Right lung (tissue), 5 donors: ENCODE results near the gene RASSF4. TPM values are rescaled to one million over a fixed set of nuclear protein-coding genes. Genes with fewer than 3 reads are reported as not detected.

Source experiments
- DNase-seq, 2 donors: peaks; one replicate each; pipeline ENCODE4 v3.0.0-alpha.2; 2013
- polyA plus RNA-seq, 5 donors: library from polyadenylated mRNA; unstranded; fragments of 120-200 nt; gene quantifications; one replicate each; pipeline versions ENCODE4 v1.2.1 to v1.2.3, GENCODE V29; 2013; ENCODE audit warnings: inconsistent platforms in 1 of 5, low replicate concordance in 1 of 5; ENCODE audit not compliant: insufficient read length in 5 of 5, insufficient read depth in 1 of 5

RASSF4 gene
- polyA plus RNA-seq, 5 donors: 17.3 to 24.6 (median 18.7) TPM

DNA sequence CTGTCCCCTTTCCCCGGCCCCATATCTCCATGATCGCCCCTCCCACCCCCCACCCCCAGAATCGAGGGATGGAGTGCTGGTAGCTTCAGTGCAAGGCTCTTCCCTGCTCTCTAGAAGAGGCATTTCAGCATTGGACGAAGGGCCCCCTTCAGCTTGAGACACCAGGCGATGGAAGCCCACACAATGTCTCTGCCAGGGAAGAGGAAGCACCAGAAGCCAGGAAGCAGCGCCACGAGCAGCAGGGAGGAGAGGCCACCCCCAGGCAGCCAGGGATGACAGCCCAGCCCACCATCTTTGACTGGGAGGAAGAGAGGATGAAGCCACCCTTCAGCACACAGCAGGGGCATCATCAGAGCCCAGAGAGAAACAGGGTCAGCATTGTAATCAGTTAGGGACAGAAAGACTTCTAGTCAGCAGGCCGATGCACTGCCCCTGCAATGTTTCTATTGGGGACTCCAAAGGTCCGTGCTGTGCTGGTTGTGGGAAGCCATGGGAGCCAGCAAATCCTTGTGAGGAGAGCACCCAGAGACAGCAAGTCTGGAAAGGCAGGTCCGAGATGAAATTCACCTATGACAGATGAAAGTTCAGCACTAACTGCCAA lies 32.8 kb upstream of the RASSF4 start:
- no peak for DNase-seq

DNA sequence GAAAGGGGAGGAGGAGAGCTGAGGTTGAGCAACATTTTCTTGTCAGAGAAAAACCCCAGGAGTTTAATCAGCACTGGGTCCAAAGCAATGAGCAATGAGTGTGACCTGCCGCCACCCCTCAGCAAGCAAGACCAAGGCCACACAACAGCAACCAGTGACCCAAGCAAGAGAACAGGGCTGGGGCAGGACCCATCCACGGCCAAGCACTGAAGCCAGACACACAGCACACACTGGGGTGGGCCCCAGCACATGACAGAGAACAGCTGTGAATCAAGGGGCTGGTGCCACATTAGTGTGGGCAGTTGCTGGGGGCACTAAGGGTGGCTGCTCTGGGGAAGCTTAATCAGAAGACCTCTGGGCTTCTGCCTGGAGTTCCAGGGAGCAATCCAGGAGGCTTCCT lies 32.2 kb upstream of the RASSF4 start:
- DNase-seq: no peak

DNA sequence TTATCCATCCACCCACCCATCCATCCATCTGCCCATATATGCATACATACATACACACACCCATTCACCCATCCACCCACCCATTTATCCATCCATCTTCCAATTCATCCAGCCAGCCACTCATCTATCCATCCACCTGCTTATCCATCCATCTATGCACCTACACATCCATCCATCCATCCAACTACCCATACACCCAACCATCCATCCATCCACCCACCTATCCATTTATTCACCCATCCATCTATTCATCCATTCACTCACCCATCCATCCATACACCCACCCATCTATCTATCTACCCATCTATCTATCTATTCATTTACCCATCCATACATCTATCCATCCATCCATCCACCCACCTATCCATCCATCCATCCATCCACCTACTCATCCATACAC lies 31.1 kb upstream of the RASSF4 start:
- no peak for DNase-seq

GRCh38 chr10:44929356-44930255 lies 30.0 kb upstream of the RASSF4 start:
- no peak for DNase-seq

GRCh38 chr10:44930904-44931620 lies 28.5 kb upstream of the RASSF4 start:
- no peak for DNase-seq

- no peak for DNase-seq
These were observed 27.7 kb upstream of the RASSF4 start for GRCh38 chr10:44931621-44932516.

DNA sequence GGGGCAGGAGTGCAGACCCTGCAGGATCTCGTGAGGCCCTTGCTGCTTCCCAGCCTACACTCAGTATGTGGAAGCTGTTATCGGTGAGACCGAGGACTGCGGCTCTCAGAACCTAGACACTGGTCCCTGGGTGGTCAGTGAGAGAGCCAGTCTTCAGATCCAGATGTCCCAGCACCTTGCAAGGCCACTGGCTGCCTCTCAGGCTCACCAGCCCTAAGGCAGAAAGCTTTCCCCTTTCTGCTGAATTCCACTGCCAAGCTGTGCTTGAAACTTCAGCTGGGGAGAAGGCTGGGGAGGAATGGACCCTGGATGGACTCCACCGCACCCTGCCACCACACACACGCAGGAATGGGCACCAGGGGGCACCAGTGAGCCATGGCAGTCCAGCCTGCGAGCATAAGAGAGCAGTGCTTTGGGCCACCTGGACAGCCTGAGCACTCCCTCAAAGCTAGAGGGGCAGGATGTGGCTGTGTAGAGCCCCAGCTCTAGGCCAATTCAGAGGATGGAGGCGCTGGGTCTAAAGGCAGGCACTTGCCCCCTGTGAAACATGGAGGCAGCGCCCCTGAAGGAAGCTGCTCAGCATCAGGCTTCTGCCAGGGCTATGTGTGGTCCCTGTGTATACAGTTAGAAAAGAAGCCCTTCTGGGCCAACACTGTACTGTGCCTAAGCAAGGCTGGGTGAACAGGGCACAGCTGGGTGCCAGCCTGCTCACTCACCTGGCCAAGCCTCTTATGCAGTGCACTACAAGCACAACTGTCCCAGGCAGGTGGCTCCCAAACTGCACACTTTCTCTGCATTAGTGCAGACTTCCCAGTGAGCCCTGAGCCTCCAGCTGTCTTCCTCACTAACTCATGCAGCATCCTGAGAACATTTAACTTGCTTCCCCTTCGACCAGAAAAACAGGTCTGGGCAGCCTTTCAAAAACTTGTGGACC lies 26.8 kb upstream of the RASSF4 start:
- DNase-seq: peak; percentile 52 to 76

- DNase-seq: no peak
These were observed 25.9 kb upstream of the RASSF4 start for GRCh38 chr10:44933451-44934321.

GRCh38 chr10:44934416-44935200 lies 25.0 kb upstream of the RASSF4 start:
- no peak for DNase-seq

- DNase-seq: no peak
These were observed 24.2 kb upstream of the RASSF4 start for GRCh38 chr10:44935201-44935965.

DNA sequence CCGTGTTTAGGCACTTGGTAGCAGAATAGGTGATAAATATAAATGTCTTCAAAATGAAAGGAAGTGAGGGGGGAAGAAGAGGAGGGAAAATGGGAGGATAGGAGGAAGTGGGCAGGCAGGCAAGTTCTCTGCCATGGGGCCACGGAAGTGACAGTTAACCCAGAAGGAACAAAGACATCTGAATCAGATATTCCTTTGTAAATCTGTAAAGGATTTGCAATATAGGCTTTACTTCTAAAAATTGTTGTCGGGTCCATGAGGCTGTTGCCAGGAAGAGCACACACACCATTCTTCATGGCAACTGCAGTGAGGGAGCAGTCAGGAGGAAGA lies 23.7 kb upstream of the RASSF4 start:
- DNase-seq: no peak

DNA sequence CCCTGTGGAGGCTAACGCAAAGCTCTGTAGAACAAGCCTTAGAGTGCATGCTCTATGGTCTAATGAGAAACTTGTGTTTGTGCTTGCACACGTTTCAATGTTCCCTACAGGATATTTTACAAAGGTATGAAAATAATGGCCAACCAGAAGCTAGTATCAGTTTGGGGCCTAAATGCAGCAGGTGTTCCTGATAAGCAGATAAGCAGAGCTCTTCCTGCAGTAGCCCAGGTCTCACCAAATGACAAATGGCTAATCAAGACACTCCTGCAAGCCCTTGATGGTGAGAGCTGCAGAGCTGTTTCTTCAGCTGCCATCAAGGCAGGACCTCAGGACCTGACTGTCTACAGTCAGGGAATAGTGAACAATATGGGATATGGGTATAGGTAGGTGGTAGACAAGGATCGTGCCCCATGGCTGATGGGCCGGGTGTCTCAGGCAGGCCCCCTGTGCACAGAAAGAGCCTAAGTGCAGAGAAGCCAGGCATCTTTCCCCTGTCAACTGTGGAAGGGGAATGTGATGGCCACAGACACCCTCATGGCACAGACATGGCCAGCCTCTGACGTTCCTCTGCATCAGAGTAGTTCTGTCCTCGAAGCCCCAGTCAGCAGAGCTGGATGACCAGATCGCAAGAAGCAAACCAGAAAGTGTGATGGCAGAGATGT lies 23.2 kb upstream of the RASSF4 start:
- no peak for DNase-seq

GRCh38 chr10:44937196-44938005 lies 22.2 kb upstream of the RASSF4 start:
- no peak for DNase-seq

GRCh38 chr10:44938956-44939355 lies 20.6 kb upstream of the RASSF4 start:
- no peak for DNase-seq

GRCh38 chr10:44939691-44940401 lies 19.8 kb upstream of the RASSF4 start:
- DNase-seq: no peak

DNA sequence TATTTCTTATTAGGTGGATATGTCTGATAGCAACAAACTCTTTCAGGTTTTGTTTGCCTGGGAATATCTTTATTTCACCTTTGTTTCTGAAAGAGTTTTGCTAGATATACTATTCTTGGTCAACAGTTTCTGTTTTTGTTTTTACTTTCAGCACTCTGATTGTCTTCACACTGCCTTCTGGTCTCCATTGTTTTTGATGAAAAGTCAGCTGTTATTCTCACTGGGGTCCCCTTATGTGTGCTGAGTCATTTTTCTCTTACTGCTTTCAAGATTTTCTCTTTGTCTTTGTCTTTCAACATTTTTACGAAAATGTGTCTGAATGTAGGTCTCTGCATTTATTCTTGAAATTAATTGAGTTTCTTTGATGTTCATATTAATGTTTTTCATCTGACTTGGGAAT lies 15.2 kb upstream of the RASSF4 start:
- DNase-seq: no peak
